WTC11 (cell line): ENCODE results near the gene KCNC4. TPM values are rescaled to one million over a fixed set of nuclear protein-coding genes. Genes with fewer than 3 reads are reported as not detected.

Experiments used
- ATAC-seq: fragments of 200-7000 bp; cut with Tn5 transposase; 2 replicates; pipeline ENCODE4 v1.10.0; 2021; ENCODE audit warnings: mild to moderate bottlenecking, moderate library complexity
- CTCF ChIA-PET: fragments of 300-600 bp; sonication (Branson Sonifier 250); formaldehyde crosslinking; loops from one replicate; lab custom pipeline; 2021; ENCODE audit warnings: antibody characterized with exemption; lab: Charles Lee
- POLR2A ChIA-PET: fragments of 350-600 bp; sonication (Branson Sonifier 250); formaldehyde crosslinking; loops from one replicate; lab custom pipeline; 2021; ENCODE audit warnings: antibody characterized with exemption; lab: Charles Lee
- DNase-seq: peaks from one replicate; pipeline ENCODE4 v3.0.0; 2021; ENCODE audit warnings: low spot score
- H3K27ac Mint-ChIP-seq: 2 replicates; pipeline ENCODE4 v1.8.0; 2021; ENCODE audit warnings: mixed read lengths
- H3K27me3 Mint-ChIP-seq: 2 replicates; pipeline ENCODE4 v1.8.0; 2021; ENCODE audit warnings: low read depth, mild to moderate bottlenecking, moderate library complexity, mixed read lengths
- H3K36me3 Mint-ChIP-seq: 2 replicates; pipeline ENCODE4 v1.8.0; 2021; ENCODE audit warnings: mixed read lengths
- H3K4me1 Mint-ChIP-seq: 2 replicates; pipeline ENCODE4 v1.8.0; 2022; ENCODE audit warnings: mixed read lengths
- H3K4me3 Mint-ChIP-seq: 2 replicates; pipeline ENCODE4 v1.8.0; 2021; ENCODE audit warnings: mild to moderate bottlenecking, moderate library complexity, mixed read lengths
- H3K9me3 Mint-ChIP-seq: 2 replicates; pipeline ENCODE4 v1.8.0; 2021; ENCODE audit warnings: mixed read lengths
- ATF1 ChIP-seq: sonication (generic); formaldehyde crosslinking; IDR thresholded peaks from 2 replicates; pipeline ENCODE4 v1.8.1; 2023; ENCODE audit warnings: mild to moderate bottlenecking, moderate library complexity, missing genetic modification reagents
- HMGA2 ChIP-seq: fragments of 250-450 bp; sonication (Bioruptor Pico); IDR thresholded peaks from 2 replicates; pipeline ENCODE4 v1.4.0; 2021; ENCODE audit warnings: mild to moderate bottlenecking, moderate library complexity
- JAZF1 ChIP-seq: fragments of 250-450 bp; sonication (Bioruptor Pico); IDR thresholded peaks from 2 replicates; pipeline ENCODE4 v1.9.0; 2021; ENCODE audit warnings: moderate library complexity, mild to moderate bottlenecking, inconsistent platforms
- MAX ChIP-seq: sonication (generic); formaldehyde crosslinking; IDR thresholded peaks from 2 replicates; pipeline ENCODE4 v1.8.0; 2022; ENCODE audit warnings: mild to moderate bottlenecking, missing genetic modification reagents
- MXD4 ChIP-seq: fragments of 250-450 bp; sonication (Bioruptor Pico); IDR thresholded peaks from 2 replicates; pipeline ENCODE4 v1.8.0; 2021; ENCODE audit warnings: mild to moderate bottlenecking, moderate library complexity, borderline replicate concordance
- NFYB ChIP-seq: sonication (generic); formaldehyde crosslinking; conservative IDR thresholded peaks from 2 replicates; pipeline ENCODE4 v1.8.0; 2022; ENCODE audit warnings: low read depth, missing genetic modification reagents
- RORB ChIP-seq: fragments of 250-450 bp; sonication (Bioruptor Pico); IDR thresholded peaks from 2 replicates; pipeline ENCODE4 v1.9.0; 2021; ENCODE audit warnings: mild to moderate bottlenecking
- SMAD4 ChIP-seq: sonication (generic); formaldehyde crosslinking; IDR thresholded peaks from 2 replicates; pipeline ENCODE4 v1.8.0; 2022; ENCODE audit warnings: mild to moderate bottlenecking, missing genetic modification reagents
- SOX15 ChIP-seq: fragments of 250-450 bp; sonication (Bioruptor Pico); IDR thresholded peaks from 2 replicates; pipeline ENCODE4 v1.9.0; 2021; ENCODE audit warnings: mild to moderate bottlenecking
- SP1 ChIP-seq: sonication (generic); formaldehyde crosslinking; conservative IDR thresholded peaks from 2 replicates; pipeline ENCODE4 v1.8.1; 2022; ENCODE audit warnings: missing genetic modification reagents
- TP53 ChIP-seq: sonication (generic); formaldehyde crosslinking; IDR thresholded peaks from 2 replicates; pipeline ENCODE4 v1.8.1; 2023; ENCODE audit warnings: mild to moderate bottlenecking, missing genetic modification reagents
- ZNF138 ChIP-seq: sonication (generic); formaldehyde crosslinking; conservative IDR thresholded peaks from 2 replicates; pipeline ENCODE4 v1.8.1; 2022; ENCODE audit warnings: mild to moderate bottlenecking, moderate library complexity, missing genetic modification reagents
- ZNF219 ChIP-seq: sonication (generic); formaldehyde crosslinking; IDR thresholded peaks from 2 replicates; pipeline ENCODE4 v1.8.0; 2023; ENCODE audit warnings: missing genetic modification reagents, mild to moderate bottlenecking, borderline replicate concordance
- ZNF317 ChIP-seq: sonication (generic); formaldehyde crosslinking; IDR thresholded peaks from 2 replicates; pipeline ENCODE4 v1.8.1; 2023; ENCODE audit warnings: low read depth, mild to moderate bottlenecking, moderate library complexity, missing genetic modification reagents, borderline replicate concordance
- ZNF423 ChIP-seq: fragments of 250-450 bp; sonication (Bioruptor Pico); IDR thresholded peaks from 2 replicates; pipeline ENCODE4 v2.1.2; 2022; ENCODE audit warnings: mild to moderate bottlenecking, moderate library complexity
- total RNA-seq: library from RNA; stranded (reverse); gene quantifications from 3 replicates; pipeline ENCODE4 v1.2.3, GENCODE V29; 2021
- TF ChIP-seq, protein P1 (sequence below): fragments of 200-600 bp; IDR thresholded peaks from 2 replicates; pipeline ENCODE4 v1.8.0; 2022; ENCODE audit warnings: antibody characterized with exemption
- TF ChIP-seq, protein P2 (sequence below): fragments of 250-450 bp; sonication (Bioruptor Pico); IDR thresholded peaks from 2 replicates; pipeline ENCODE4 v1.9.0; 2021; ENCODE audit warnings: mild to moderate bottlenecking
- TF ChIP-seq, protein P3 (sequence below): sonication (generic); formaldehyde crosslinking; IDR thresholded peaks from 2 replicates; pipeline ENCODE4 v1.8.1; 2022; ENCODE audit warnings: low read depth, missing genetic modification reagents, borderline replicate concordance
- TF ChIP-seq, protein P4 (sequence below): fragments of 250-450 bp; sonication (Bioruptor Pico); IDR thresholded peaks from 2 replicates; pipeline ENCODE4 v1.9.0; 2021; ENCODE audit warnings: mild to moderate bottlenecking

Gene KCNC4
- total RNA-seq, 1 experiment from 2014 or later = 19.9 TPM

DNA sequence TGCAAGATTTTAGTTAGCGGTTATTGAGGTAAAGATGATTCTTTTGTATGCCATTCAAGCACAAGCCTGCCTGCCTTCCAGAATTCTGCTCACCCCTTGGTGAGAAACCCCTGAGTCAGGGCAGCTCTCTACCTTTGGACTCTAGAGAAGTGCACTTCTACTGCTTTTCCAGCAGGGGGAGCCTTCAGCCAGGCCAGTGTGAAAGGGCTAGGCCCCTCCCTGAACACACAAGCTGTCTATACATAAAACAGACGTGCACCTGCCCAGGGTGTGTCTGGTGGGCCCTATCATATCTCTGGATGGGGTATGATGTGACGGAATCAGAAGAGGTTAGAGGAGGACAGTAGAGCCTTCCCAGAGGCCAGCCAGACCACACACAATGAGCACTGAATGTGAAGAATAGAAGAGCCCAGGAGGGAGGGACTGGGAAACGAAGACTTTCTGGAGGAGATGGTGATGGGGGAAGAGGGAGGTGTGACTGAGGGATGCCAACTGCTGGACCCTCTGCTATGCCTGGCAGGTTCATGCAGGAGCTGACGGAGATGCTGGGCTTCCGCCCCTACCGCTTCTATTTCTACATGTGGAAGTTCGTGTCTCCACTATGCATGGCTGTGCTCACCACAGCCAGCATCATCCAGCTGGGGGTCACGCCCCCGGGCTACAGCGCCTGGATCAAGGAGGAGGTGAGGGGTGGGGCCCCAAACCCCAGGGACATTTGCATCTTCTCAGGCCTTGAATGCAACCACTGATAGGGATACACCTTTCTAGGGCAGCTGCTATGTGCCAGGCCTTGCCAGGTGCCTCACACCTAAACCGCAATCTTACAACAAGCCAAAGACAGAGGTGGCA lies 13.0 kb upstream of the KCNC4 start:
- peak; percentile 95 for ATAC-seq
- TF ChIP-seq MAX (CRISPR knock-in tag) = no peak
- TF ChIP-seq, protein P1, sequence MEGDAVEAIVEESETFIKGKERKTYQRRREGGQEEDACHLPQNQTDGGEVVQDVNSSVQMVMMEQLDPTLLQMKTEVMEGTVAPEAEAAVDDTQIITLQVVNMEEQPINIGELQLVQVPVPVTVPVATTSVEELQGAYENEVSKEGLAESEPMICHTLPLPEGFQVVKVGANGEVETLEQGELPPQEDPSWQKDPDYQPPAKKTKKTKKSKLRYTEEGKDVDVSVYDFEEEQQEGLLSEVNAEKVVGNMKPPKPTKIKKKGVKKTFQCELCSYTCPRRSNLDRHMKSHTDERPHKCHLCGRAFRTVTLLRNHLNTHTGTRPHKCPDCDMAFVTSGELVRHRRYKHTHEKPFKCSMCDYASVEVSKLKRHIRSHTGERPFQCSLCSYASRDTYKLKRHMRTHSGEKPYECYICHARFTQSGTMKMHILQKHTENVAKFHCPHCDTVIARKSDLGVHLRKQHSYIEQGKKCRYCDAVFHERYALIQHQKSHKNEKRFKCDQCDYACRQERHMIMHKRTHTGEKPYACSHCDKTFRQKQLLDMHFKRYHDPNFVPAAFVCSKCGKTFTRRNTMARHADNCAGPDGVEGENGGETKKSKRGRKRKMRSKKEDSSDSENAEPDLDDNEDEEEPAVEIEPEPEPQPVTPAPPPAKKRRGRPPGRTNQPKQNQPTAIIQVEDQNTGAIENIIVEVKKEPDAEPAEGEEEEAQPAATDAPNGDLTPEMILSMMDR = peak; percentile 87
- TF ChIP-seq SP1 (CRISPR knock-in tag) = no peak
- no peak for TF ChIP-seq ZNF423
- Mint-ChIP-seq H3K4me3 (no peak overlapping the region), H3K36me3 (no peaks in the 10 kb centered on the region), H3K4me1 (peaks cover 2% of the 10 kb centered on the region; the same call in 1 of the 2 replicates), H3K27ac (no peak overlapping the region), H3K9me3 (no peaks in the 10 kb centered on the region), H3K27me3 (no peaks in the 10 kb centered on the region)
- peak; percentile 42 for DNase-seq
- ChIA-PET POLR2A (no interaction called here), CTCF (interaction anchor here (0.5 to 3.8 kb wide), 78 partner anchors 9 to 569 kb away, joined by 3 to 76 read pairs (median 5); partner anchors contain the start of genes ALX3, KCNC4, LAMTOR5 and RBM15)

DNA sequence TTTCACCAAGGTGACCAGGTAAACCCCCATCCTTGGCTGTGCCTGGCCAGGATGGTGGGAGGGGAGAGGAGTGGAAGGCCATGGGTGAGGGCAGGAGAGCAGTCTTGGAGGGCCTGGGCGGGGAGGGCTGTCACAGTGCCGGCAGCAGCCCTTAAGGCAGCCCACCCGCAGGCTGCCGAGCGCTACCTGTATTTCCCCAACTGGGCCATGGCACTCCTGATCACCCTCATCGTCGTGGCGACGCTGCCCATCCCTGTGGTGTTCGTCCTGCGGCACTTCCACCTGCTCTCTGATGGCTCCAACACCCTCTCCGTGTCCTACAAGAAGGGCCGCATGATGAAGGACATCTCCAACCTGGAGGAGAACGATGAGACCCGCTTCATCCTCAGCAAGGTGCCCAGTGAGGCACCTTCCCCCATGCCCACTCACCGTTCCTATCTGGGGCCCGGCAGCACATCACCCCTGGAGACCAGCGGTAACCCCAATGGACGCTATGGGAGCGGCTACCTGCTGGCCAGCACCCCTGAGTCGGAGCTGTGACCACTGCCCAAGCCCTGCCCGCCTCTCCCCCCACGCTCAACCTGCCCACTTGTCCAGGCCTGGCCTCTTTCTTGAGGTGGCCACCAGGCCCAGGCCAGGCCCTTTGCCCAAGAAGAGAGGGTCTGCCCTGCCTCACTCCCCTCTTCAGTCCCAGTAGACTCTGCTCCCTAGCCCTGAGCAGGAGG lies 12.0 kb upstream of the KCNC4 start:
- peaks cover 3% of the 10 kb centered on the region; the same call in 1 of the 2 replicates for H3K4me1 Mint-ChIP-seq
- ATAC-seq (no peak), DNase-seq (no peak)
- CTCF ChIA-PET = interaction anchor here (0.5 to 3.8 kb wide), 22 partner anchors 10 to 271 kb away, joined by 3 to 76 read pairs (median 11); partner anchors contain the start of genes KCNC4, RBM15 and STRIP1
- H3K9me3 Mint-ChIP-seq = no peaks in the 10 kb centered on the region
- H3K27ac Mint-ChIP-seq = no peak overlapping the region
- H3K4me3 Mint-ChIP-seq = no peak overlapping the region
- no peaks in the 10 kb centered on the region for H3K36me3 Mint-ChIP-seq
- POLR2A ChIA-PET = no interaction called here
- no peaks in the 10 kb centered on the region for H3K27me3 Mint-ChIP-seq
- TF ChIP-seq ATF1 (CRISPR knock-in tag) (no peak), JAZF1 (no peak), SOX15 (CRISPR knock-in tag) (no peak), HMGA2 (CRISPR knock-in tag) (no peak), SMAD4 (CRISPR knock-in tag) (no peak), MXD4 (CRISPR knock-in tag) (no peak), NFYB (CRISPR knock-in tag) (no peak), ZNF423 (no peak)
- TF ChIP-seq, protein P1 = no peak
- TF ChIP-seq, protein P2, sequence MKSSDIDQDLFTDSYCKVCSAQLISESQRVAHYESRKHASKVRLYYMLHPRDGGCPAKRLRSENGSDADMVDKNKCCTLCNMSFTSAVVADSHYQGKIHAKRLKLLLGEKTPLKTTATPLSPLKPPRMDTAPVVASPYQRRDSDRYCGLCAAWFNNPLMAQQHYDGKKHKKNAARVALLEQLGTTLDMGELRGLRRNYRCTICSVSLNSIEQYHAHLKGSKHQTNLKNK (CRISPR knock-in tag) = no peak
- TF ChIP-seq, protein P3, sequence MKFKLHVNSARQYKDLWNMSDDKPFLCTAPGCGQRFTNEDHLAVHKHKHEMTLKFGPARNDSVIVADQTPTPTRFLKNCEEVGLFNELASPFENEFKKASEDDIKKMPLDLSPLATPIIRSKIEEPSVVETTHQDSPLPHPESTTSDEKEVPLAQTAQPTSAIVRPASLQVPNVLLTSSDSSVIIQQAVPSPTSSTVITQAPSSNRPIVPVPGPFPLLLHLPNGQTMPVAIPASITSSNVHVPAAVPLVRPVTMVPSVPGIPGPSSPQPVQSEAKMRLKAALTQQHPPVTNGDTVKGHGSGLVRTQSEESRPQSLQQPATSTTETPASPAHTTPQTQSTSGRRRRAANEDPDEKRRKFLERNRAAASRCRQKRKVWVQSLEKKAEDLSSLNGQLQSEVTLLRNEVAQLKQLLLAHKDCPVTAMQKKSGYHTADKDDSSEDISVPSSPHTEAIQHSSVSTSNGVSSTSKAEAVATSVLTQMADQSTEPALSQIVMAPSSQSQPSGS = no peak

GRCh38 chr1:110198746-110199145 lies 11.4 kb upstream of the KCNC4 start:
- H3K4me3 Mint-ChIP-seq = no peak overlapping the region
- no peak overlapping the region for H3K27ac Mint-ChIP-seq
- no peaks in the 10 kb centered on the region for H3K36me3 Mint-ChIP-seq
- H3K4me1 Mint-ChIP-seq = peaks cover 6% of the 10 kb centered on the region; the same call in 1 of the 2 replicates
- ChIA-PET POLR2A (no interaction called here), CTCF (interaction anchor here (1.4 to 3.8 kb wide), 3 partner anchors 9 to 261 kb away, joined by 3 to 76 read pairs (median 43); no protein-coding TSS in a partner anchor)
- ATAC-seq (no peak), DNase-seq (no peak)
- no peaks in the 10 kb centered on the region for H3K9me3 Mint-ChIP-seq
- no peaks in the 10 kb centered on the region for H3K27me3 Mint-ChIP-seq
- TF ChIP-seq, protein P4, sequence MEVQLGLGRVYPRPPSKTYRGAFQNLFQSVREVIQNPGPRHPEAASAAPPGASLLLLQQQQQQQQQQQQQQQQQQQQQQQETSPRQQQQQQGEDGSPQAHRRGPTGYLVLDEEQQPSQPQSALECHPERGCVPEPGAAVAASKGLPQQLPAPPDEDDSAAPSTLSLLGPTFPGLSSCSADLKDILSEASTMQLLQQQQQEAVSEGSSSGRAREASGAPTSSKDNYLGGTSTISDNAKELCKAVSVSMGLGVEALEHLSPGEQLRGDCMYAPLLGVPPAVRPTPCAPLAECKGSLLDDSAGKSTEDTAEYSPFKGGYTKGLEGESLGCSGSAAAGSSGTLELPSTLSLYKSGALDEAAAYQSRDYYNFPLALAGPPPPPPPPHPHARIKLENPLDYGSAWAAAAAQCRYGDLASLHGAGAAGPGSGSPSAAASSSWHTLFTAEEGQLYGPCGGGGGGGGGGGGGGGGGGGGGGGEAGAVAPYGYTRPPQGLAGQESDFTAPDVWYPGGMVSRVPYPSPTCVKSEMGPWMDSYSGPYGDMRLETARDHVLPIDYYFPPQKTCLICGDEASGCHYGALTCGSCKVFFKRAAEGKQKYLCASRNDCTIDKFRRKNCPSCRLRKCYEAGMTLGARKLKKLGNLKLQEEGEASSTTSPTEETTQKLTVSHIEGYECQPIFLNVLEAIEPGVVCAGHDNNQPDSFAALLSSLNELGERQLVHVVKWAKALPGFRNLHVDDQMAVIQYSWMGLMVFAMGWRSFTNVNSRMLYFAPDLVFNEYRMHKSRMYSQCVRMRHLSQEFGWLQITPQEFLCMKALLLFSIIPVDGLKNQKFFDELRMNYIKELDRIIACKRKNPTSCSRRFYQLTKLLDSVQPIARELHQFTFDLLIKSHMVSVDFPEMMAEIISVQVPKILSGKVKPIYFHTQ (CRISPR knock-in tag) = no peak
- no peak for TF ChIP-seq ZNF219
- TF ChIP-seq ZNF138 (CRISPR knock-in tag) = no peak
- TF ChIP-seq TP53 = no peak
- no peak for TF ChIP-seq HMGA2 (CRISPR knock-in tag)
- TF ChIP-seq RORB (CRISPR knock-in tag) = no peak
- no peak for TF ChIP-seq ZNF317 (CRISPR knock-in tag)
- TF ChIP-seq, protein P3 = no peak
